Thyroid gland (tissue), 4 donors: Measurements from ENCODE around the gene BTN2A1.

Experiments used
- CTCF ChIP-seq, 6 experiments: fragments of 200-600 bp in 3 of 6; fragments of 450-650 bp in 3 of 6; sonication (generic) in 3 of 6; IDR thresholded peaks; one replicate each; pipeline ENCODE4 v1.5.1; 2016 to 2019; ENCODE audit warnings: antibody characterized with exemption in 6 of 6, mild to moderate bottlenecking in 2 of 6, inconsistent platforms in 1 of 6, moderate library complexity in 1 of 6
- POLR2A ChIP-seq, 2 donors: fragments of 450-650 bp; IDR thresholded peaks; one replicate each; pipeline ENCODE4 v1.6.1; 2017; ENCODE audit warnings: antibody characterized with exemption in 2 of 2, mild to moderate bottlenecking in 2 of 2, moderate library complexity in 1 of 2

- TF ChIP-seq POLR2A (IDR thresholded peaks at IDR 0.05) (no peak), CTCF (IDR thresholded peaks at IDR 0.05) (no peak)
Measured at GRCh38 chr6:26484161-26484560, 26.4 kb downstream of the BTN2A1 start.
